ENCODE measurements around the gene IGF2BP3.

GRCh38 chr7:23473844-23474093 lies 3.5 kb upstream of the IGF2BP3 start:
- no peak for TF ChIP-seq EZH2 (IDR thresholded peaks at IDR 0.05; ENCODE audit: low read length, unreplicated experiment)
- TF ChIP-seq, protein P1, sequence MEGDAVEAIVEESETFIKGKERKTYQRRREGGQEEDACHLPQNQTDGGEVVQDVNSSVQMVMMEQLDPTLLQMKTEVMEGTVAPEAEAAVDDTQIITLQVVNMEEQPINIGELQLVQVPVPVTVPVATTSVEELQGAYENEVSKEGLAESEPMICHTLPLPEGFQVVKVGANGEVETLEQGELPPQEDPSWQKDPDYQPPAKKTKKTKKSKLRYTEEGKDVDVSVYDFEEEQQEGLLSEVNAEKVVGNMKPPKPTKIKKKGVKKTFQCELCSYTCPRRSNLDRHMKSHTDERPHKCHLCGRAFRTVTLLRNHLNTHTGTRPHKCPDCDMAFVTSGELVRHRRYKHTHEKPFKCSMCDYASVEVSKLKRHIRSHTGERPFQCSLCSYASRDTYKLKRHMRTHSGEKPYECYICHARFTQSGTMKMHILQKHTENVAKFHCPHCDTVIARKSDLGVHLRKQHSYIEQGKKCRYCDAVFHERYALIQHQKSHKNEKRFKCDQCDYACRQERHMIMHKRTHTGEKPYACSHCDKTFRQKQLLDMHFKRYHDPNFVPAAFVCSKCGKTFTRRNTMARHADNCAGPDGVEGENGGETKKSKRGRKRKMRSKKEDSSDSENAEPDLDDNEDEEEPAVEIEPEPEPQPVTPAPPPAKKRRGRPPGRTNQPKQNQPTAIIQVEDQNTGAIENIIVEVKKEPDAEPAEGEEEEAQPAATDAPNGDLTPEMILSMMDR (conservative IDR thresholded peaks at IDR 0.05; ENCODE audit: low read depth, low read length) = no peak
